PC-9 (cell line): ENCODE results near the gene CDC42BPA.

Experiments
- CTCF ChIP-seq: fragments of 200-600 bp; sonication (generic); conservative IDR thresholded peaks from 2 replicates; pipeline ENCODE4 v1.6.1; 2017; ENCODE audit warnings: mixed run types, antibody characterized with exemption, mild to moderate bottlenecking, moderate library complexity
- EZH2 ChIP-seq: fragments of 200-600 bp; sonication (generic); IDR thresholded peaks from 2 replicates; pipeline ENCODE4 v1.8.0; 2017; ENCODE audit warnings: antibody characterized with exemption, low read depth

- TF ChIP-seq CTCF (no peak), EZH2 (no peak)
Observed at GRCh38 chr1:227295609-227296008, 22.7 kb downstream of the CDC42BPA start.
